Endothelial cell of umbilical vein (primary cell): ENCODE data around the gene TCP11X1. TPM values are rescaled to one million over a fixed set of nuclear protein-coding genes. Genes with fewer than 3 reads are reported as not detected.
"Not testable (repeated sequence)": the region's sequence is repeated elsewhere in the genome, so short reads cannot be mapped to it uniquely, and the experiment has no call there.

ENCODE experiments used
- BruUV-seq: library from RNA; stranded (reverse); fragments of 400-500 nt; replicated peaks from 2 replicates; lab custom pipeline; 2021; lab: Mats Ljungman, UMichigan
- CTCF ChIA-PET: fragments of 300-600, 350-600 bp; sonication (Branson Sonifier 250); formaldehyde crosslinking; loops from one replicate; lab custom pipeline; 2021; ENCODE audit warnings: antibody characterized with exemption, inconsistent platforms; lab: Charles Lee
- POLR2A ChIA-PET: fragments of 300-600, 350-600 bp; sonication (Branson Sonifier 250); formaldehyde crosslinking; loops from one replicate; lab custom pipeline; 2021; ENCODE audit warnings: antibody characterized with exemption, inconsistent platforms; lab: Charles Lee
- DNase-seq: peaks from one replicate; pipeline ENCODE4 v3.0.0-alpha.2; 2011; ENCODE audit warnings: low read depth, low spot score
- FAIRE-seq: peaks from 2 replicates; lab custom pipeline; 2011; peaks lifted over from hg19 to GRCh38; lab: Jason Lieb, UNC
- H2AFZ ChIP-seq: 2 replicates; pipeline ENCODE4 v1.6.0; 2012; ENCODE audit warnings: low read depth, low read length, control low read depth, inconsistent platforms
- H3K27ac ChIP-seq: 2 replicates; pipeline ENCODE4 v1.5.1; 2011; ENCODE audit warnings: low read depth, mild to moderate bottlenecking, control low read depth, low read length, moderate library complexity; ENCODE audit not compliant: insufficient read depth
- H3K27me3 ChIP-seq, 2 experiments: 2 replicates each; pipeline versions ENCODE4 v1.6.0 to v1.6.1; 2011; ENCODE audit warnings: low read length in 2 of 2, mixed read lengths in 1 of 2; ENCODE audit not compliant: control insufficient read depth in 2 of 2, insufficient read depth in 2 of 2
- H3K36me3 ChIP-seq, 2 experiments: 2 replicates in 1 of 2; 3 replicates in 1 of 2; pipeline ENCODE4 v1.5.1; 2011; ENCODE audit warnings: low read length in 2 of 2, mild to moderate bottlenecking in 1 of 2, moderate library complexity in 1 of 2; ENCODE audit not compliant: control insufficient read depth in 2 of 2, insufficient read depth in 2 of 2; ENCODE audit errors: extremely low read depth in 1 of 2
- H3K4me1 ChIP-seq: 3 replicates; pipeline ENCODE4 v1.5.1; 2011; ENCODE audit warnings: mild to moderate bottlenecking, low read length; ENCODE audit not compliant: control insufficient read depth, insufficient read depth; ENCODE audit errors: extremely low read depth
- H3K4me2 ChIP-seq: 2 replicates; pipeline ENCODE4 v1.6.1; 2011; ENCODE audit warnings: low read length, control low read depth, mixed read lengths; ENCODE audit not compliant: insufficient read depth
- H3K4me3 ChIP-seq, 3 experiments: fragments of 200-600 bp in 1 of 3; sonication (generic), shearing (Covaris generic) in 1 of 3; replicated peaks in 1 of 3; 2 replicates each; pipeline ENCODE4 v1.5.1; 2011 to 2016; ENCODE audit warnings: control low read depth in 3 of 3, low read length in 3 of 3, mild to moderate bottlenecking in 2 of 3, inconsistent platforms in 1 of 3, low read depth in 1 of 3, moderate library complexity in 1 of 3; ENCODE audit not compliant: insufficient read depth in 1 of 3
- H3K79me2 ChIP-seq: 2 replicates; pipeline ENCODE4 v1.6.0; 2012; ENCODE audit warnings: low read length, inconsistent platforms; ENCODE audit not compliant: control insufficient read depth, insufficient read depth
- H3K9ac ChIP-seq: replicated peaks from 2 replicates; pipeline ENCODE3; 2011; ENCODE audit warnings: low read length, control low read depth; ENCODE audit not compliant: insufficient read depth; ENCODE audit errors: extremely low read depth
- H3K9me1 ChIP-seq: replicated peaks from 3 replicates; pipeline ENCODE4 v1.6.0; 2011; ENCODE audit warnings: mild to moderate bottlenecking, low read length; ENCODE audit not compliant: control insufficient read depth, insufficient read depth; ENCODE audit errors: extremely low read depth
- H3K9me3 ChIP-seq: replicated peaks from 2 replicates; pipeline ENCODE4 v1.5.1; 2012; ENCODE audit warnings: low read length, inconsistent platforms; ENCODE audit not compliant: control insufficient read depth, insufficient read depth
- H4K20me1 ChIP-seq: replicated peaks from 2 replicates; pipeline ENCODE3; 2011; ENCODE audit warnings: mild to moderate bottlenecking, low read length; ENCODE audit not compliant: control insufficient read depth, insufficient read depth; ENCODE audit errors: extremely low read depth
- dilution Hi-C: fragments of 300-500 bp; cut with MboI; formaldehyde crosslinking; loops from one replicate; pipeline ENCODE4 v1.15.0; 2019; ENCODE audit warnings: low sequenced_read_pairs; ENCODE audit not compliant: extremely low pct_ligation_motif_present
- intact Hi-C: fragments of 100-400 bp; cut with micrococcal nuclease; formaldehyde crosslinking; loops from one replicate; pipeline ENCODE4 v1.10.0; 2022
- polyA plus RNA-seq, 4 experiments: library from polyadenylated mRNA; depleted of rRNA in 3 of 4; stranded (reverse) in 3 of 4; unstranded in 1 of 4; fragments of >200 nt; gene quantifications; 2 replicates each; pipeline versions ENCODE4 v1.2.1 to v1.2.3, GENCODE V29; 2011 to 2012; ENCODE audit warnings: missing spikeins in 1 of 4
- total RNA-seq: library from RNA; stranded (reverse); gene quantifications from 2 replicates; pipeline ENCODE4 v1.2.3, GENCODE V29; 2021

Gene TCP11X1
- total and polyA plus RNA-seq, 2 donors (not counting 3 experiments of a cell fraction or from before 2014, with no cell fraction given), result not detected

DNA sequence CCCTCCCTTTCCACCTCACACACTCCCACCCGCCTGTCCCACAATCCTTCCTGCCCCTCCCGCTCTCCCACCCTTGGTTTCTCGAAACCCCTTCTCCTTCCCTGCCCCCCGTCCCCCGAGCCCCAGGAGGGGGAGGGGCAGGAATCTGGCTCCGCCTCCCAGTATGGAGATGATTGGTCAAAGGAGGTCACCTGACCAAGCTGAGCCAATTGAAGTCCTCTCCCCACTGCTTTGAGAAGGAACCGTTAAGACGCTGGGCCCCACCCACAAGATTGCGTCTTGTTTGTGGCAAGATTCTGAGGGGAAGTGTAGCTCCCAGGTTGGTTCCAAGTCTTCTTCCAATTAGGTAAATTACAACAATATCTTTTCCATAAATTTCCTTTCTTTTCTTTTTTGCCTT is 31.8 kb downstream of the TCP11X1 start, which contains the start of gene NXF2:
Gene NXF2 (plus strand): TSS at position 275 of the 400 bp plus-strand sequence. CDS start 59,912 bp downstream, outside the sequence.
- DNase-seq, H3K4me2 ChIP-seq, POLR2A ChIA-PET, BruUV-seq, H3K9me3 ChIP-seq, H3K4me1 ChIP-seq, H4K20me1 ChIP-seq, H3K4me3 ChIP-seq, H3K9ac ChIP-seq, H2AFZ ChIP-seq, H3K79me2 ChIP-seq, dilution Hi-C loops, H3K9me1 ChIP-seq, H3K27ac ChIP-seq, H3K36me3 ChIP-seq, H3K27me3 ChIP-seq, FAIRE-seq, intact Hi-C loops, CTCF ChIA-PET: not testable (repeated sequence)

- H4K20me1 ChIP-seq, H3K9ac ChIP-seq, H3K4me1 ChIP-seq, H2AFZ ChIP-seq, H3K27me3 ChIP-seq, intact Hi-C loops, H3K9me3 ChIP-seq, BruUV-seq, H3K36me3 ChIP-seq, H3K79me2 ChIP-seq, CTCF ChIA-PET, H3K9me1 ChIP-seq, dilution Hi-C loops, FAIRE-seq, H3K27ac ChIP-seq, POLR2A ChIA-PET, H3K4me3 ChIP-seq, DNase-seq, H3K4me2 ChIP-seq: not testable (repeated sequence)
Measured at GRCh38 chrX:102272231-102272630, 57.1 kb downstream of the TCP11X1 start.

Other genes starting within 250 kb of the TCP11X1 start
- not detected in 2 replicates for gene TCEAL2, start 89.6 kb upstream of the TCP11X1 start, total RNA-seq
- gene TCEAL2, start 89.6 kb upstream of the TCP11X1 start, polyA plus RNA-seq, result not detected in 2 replicates
- not detected in 2 replicates for gene TCEAL6, start 72.8 kb upstream of the TCP11X1 start, total RNA-seq
- not detected in 2 replicates for gene TCEAL6, start 72.8 kb upstream of the TCP11X1 start, polyA plus RNA-seq
- not detected in 2 replicates for gene BEX5, start 59.3 kb upstream of the TCP11X1 start, total RNA-seq
- gene BEX5, start 59.3 kb upstream of the TCP11X1 start, polyA plus RNA-seq, result 0.73 and 0.88 TPM in 2 replicates
- gene NXF2, start 31.9 kb downstream of the TCP11X1 start, total RNA-seq, result not detected in 2 replicates
- gene NXF2, start 31.9 kb downstream of the TCP11X1 start, polyA plus RNA-seq, result not detected in 2 replicates
- gene NXF2B, start 224.7 kb downstream of the TCP11X1 start, total RNA-seq, result not detected in 2 replicates
- not detected in 2 replicates for gene NXF2B, start 224.7 kb downstream of the TCP11X1 start, polyA plus RNA-seq